Stomach (tissue), 4 donors: ENCODE measurements around the gene CLIC2.

Experiments used
- CTCF ChIP-seq, 7 experiments: fragments of 450-650 bp in 4 of 7; fragments of 200-600 bp in 3 of 7; sonication (generic) in 3 of 7; IDR thresholded peaks; one replicate each; pipeline ENCODE4 v1.5.1; 2016 to 2019; ENCODE audit warnings: antibody characterized with exemption in 7 of 7, control low read depth in 2 of 7, mild to moderate bottlenecking in 1 of 7
- EP300 ChIP-seq: sonication (generic); formaldehyde crosslinking; IDR thresholded peaks from one replicate; pipeline ENCODE4 v1.6.1; 2017; ENCODE audit warnings: antibody characterized with exemption
- POLR2A ChIP-seq, 4 donors: fragments of 450-650 bp; IDR thresholded peaks; one replicate each; pipeline ENCODE4 v1.6.1; 2016; ENCODE audit warnings: antibody characterized with exemption in 4 of 4, control low read depth in 2 of 4, mild to moderate bottlenecking in 1 of 4, moderate library complexity in 1 of 4
- POLR2AphosphoS5 ChIP-seq, 3 donors: sonication (generic); formaldehyde crosslinking; IDR thresholded peaks; one replicate each; pipeline ENCODE4 v1.6.1; 2016; ENCODE audit warnings: antibody characterized with exemption in 3 of 3

- TF ChIP-seq CTCF (IDR thresholded peaks at IDR 0.05) (no peak), POLR2A (IDR thresholded peaks at IDR 0.05) (no peak), EP300 (no peak), POLR2AphosphoS5 (IDR thresholded peaks at IDR 0.05) (no peak)
Measured at GRCh38 chrX:155313766-155314165, 20.6 kb downstream of the CLIC2 start.
